Measurements from ENCODE around the gene FBXL22. TPM values are rescaled to one million over a fixed set of nuclear protein-coding genes. Genes with fewer than 3 reads are reported as not detected.

Gene FBXL22
- total RNA-seq, 1 donor from 2014 or later, result 0.71 TPM

GRCh38 chr15:63587527-63587926, 9.7 kb upstream of the FBXL22 start:
- no peak for DNase-seq (ENCODE audit: low spot score)
- intact Hi-C loops (cut with DNase I), result no loop called here
- no peak for ATAC-seq

- DNase-seq (ENCODE audit: low spot score) (no peak), ATAC-seq (no peak)
- intact Hi-C loops (cut with DNase I), result no loop called here
Measured at GRCh38 chr15:63588826-63589225, 8.4 kb upstream of the FBXL22 start.

DNA sequence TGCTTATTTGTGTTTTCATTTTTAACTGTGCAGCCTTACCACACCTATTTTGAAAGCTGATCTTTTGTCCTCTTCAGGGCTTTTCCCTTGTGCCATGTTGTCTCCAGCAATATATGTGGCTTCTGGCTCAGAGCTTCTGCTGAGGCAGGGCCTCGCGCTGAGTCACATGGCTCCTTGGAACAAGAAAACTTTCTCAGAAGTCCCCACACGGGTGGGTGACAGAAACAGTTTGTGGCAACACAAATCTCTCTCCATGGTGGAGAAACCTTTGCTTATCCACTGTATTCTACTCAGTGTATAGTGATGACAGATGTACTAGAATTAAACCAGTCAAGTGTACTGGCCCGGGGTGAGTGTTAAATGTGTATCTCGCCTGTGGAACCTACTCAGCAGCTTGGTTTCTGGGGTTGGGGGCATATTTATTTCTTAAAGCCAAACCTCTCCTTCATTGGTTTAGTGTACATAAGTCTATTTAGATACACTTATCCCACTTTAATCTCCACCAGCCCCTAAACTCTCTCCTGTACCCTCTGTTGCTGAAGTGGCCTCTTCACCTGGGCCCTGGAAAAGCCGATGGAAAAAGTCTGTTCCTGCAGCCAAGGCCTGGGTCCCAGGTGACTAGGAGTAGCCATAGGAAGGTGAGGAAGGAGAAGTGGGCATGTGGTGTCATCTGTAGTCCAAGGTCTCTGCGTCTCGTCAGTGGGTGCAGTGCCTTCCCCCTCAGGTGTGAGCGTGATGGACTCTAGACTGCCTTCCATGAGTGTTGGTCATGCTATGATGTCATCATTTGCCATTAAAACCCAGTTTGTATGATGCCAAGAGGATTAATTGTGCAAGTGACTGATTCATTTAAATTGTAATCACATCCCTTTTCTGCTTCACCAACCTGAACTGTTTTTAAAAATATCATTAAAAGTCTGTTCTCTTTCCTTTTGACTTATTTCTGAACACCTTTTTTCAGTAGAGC, 3.2 kb upstream of the FBXL22 start:
- ATAC-seq, result no peak
- DNase-seq (ENCODE audit: low spot score), result no peak
- intact Hi-C loops (cut with DNase I), result loop anchor here (10.0 kb wide), 1 partner anchor 89 kb away; the partner anchor contains the start of gene USP3

DNA sequence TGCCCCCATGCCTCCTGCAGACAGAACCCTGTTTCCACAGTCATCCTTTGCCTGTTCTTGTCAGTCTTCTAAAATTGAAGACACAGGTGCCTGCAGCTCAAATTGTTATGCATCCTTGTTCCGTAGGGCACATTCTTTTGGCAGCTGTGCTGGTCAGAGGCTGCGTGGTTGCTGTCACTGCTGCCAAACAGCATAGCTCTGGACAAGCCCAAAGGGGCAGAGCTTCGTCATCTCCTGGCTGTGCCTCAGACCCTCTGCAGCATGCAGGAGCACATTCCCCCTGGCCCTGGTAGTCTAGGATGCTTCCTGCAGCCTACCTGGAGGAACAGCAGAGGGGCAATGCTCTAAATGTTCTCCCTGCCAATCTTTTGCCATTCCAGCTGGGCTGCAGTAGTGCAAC, 2.1 kb upstream of the FBXL22 start:
- ATAC-seq, result no peak
- no peak for DNase-seq (ENCODE audit: low spot score)
- intact Hi-C loops (cut with DNase I), result loop anchor here (10.0 kb wide), 1 partner anchor 90 kb away; the partner anchor contains the start of gene USP3

DNA sequence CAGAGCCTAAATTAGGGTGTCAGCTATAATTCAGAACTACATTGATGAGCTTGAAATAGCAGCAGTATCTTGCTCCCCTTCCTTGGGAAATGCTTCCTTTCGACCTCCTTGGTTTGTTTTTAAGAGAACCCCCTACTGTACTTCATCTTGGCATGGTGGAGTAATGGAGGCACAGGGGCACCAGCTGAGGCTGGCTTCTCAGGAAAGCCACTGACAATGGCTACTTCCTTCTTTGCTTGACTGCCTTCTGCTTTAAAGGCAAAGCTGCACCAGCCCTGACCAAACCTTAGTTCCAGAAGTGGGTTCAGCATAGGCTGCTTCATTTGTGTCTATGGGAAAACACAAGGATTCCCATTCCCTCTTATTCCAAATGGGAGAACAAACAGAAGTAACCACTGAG, 1.5 kb upstream of the FBXL22 start:
- ATAC-seq (no peak), DNase-seq (ENCODE audit: low spot score) (no peak)
- intact Hi-C loops (cut with DNase I), result loop anchor here (10.0 kb wide), 1 partner anchor 91 kb away; the partner anchor contains the start of gene USP3

GRCh38 chr15:63596676-63597037, 530 bp upstream of the FBXL22 start:
- intact Hi-C loops (cut with DNase I), result loop anchor here (10.0 kb wide), 1 partner anchor 92 kb away; the partner anchor contains the start of gene USP3
- DNase-seq (ENCODE audit: low spot score) (no peak), ATAC-seq (no peak)

DNA sequence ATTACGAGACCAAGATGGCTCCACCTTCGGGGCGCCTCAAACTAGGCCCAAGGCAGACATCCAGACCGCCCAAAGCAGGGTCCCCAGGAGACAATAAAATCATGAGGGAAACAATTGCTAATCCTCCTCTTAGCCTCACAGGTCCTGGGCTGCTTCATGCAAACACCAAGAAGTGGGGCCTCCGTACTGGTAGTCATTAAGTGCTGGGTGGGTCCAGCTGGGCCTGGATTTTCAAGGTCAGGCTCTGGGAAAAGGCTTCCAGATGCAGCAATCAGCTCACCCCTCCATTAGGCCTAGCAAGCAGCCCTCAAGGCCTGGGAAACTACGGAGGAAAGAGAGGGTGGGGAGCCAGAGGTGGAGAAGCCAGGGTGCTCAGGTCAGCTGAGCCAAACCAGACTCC, 634 bp downstream of the FBXL22 start:
- DNase-seq (ENCODE audit: low spot score) (no peak), ATAC-seq (no peak)
- intact Hi-C loops (cut with DNase I), result loop anchor here (10.0 kb wide), 1 partner anchor 93 kb away; the partner anchor contains the start of gene USP3

DNA sequence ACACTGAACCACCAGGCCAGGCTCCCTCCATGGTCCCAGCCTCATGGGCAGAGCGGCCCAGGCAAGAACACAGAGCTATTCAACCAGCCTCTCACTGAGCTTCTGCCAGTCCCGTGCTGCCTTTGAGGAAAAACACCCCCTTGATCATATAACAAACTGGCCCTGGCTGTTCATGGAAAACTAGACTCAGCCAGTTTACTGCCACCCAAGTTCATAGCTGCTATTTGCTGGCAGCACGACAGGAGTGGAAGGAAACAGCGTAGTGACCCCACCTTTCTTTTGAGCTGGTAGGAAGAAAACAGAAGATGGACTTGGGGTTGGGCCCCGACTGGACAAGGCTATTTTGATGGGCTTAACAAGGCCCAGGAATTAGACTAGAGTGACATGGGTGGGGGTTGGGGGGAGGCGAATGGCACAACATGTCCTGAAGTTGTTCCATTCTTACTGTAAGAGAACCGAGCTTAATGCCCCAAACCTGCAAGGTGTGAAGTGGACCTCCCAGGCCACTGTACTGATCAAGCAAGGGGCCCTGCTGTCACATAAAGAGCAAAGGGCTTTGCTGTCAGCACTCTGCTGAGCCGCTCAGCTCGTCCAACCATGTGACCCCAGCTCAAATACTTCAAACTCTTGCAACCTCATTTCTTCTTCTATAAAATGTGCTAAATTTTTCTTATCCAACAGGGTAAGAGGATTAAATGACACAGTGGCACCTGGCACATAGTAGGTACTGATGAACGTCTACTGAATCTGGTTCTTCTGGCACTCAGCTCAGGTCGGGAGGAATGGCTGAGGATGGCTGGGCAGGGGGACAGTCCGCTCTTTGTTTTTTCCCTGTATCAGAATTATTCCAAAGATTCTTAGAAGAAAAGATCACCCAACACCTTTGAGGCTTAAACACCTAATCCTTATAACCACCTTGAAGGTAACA, 1.6 kb downstream of the FBXL22 start:
- no peak for ATAC-seq
- no peak for DNase-seq (ENCODE audit: low spot score)
- intact Hi-C loops (cut with DNase I), result loop anchor here (10.0 kb wide), 1 partner anchor 94 kb away; the partner anchor contains the start of gene USP3

- ATAC-seq (peak; percentile 69), DNase-seq (ENCODE audit: low spot score) (peak; percentile 82)
- intact Hi-C loops (cut with DNase I), result loop anchor here (10.0 kb wide), 1 partner anchor 95 kb away; the partner anchor contains the start of gene USP3
Measured at GRCh38 chr15:63599401-63600000, 2.3 kb downstream of the FBXL22 start.

- DNase-seq (ENCODE audit: low spot score), result no peak
- ATAC-seq, result peak; percentile 41
- intact Hi-C loops (cut with DNase I), result no loop called here
Measured at GRCh38 chr15:63600001-63600615, 2.9 kb downstream of the FBXL22 start.

DNA sequence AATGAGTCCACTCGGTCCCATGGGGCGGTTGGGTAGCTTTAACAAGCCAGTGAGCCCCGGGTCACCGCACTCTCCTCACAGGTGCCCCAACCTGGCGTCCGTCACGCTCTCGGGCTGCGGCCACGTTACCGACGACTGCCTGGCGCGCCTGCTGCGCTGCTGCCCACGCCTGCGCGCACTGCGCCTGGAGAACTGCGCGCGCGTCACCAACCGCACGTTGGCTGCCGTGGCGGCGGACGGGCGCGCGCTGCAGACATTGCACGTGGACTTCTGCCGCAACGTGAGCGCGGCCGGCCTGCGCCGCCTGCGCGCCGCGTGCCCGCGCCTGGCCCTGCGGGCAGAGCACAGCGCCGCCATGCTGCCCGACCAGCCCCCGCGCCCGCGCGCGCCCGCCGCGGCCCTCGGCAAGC, 3.4 kb downstream of the FBXL22 start:
- intact Hi-C loops (cut with DNase I), result no loop called here
- ATAC-seq (peak; percentile 85), DNase-seq (ENCODE audit: low spot score) (peak; percentile 91)

DNA sequence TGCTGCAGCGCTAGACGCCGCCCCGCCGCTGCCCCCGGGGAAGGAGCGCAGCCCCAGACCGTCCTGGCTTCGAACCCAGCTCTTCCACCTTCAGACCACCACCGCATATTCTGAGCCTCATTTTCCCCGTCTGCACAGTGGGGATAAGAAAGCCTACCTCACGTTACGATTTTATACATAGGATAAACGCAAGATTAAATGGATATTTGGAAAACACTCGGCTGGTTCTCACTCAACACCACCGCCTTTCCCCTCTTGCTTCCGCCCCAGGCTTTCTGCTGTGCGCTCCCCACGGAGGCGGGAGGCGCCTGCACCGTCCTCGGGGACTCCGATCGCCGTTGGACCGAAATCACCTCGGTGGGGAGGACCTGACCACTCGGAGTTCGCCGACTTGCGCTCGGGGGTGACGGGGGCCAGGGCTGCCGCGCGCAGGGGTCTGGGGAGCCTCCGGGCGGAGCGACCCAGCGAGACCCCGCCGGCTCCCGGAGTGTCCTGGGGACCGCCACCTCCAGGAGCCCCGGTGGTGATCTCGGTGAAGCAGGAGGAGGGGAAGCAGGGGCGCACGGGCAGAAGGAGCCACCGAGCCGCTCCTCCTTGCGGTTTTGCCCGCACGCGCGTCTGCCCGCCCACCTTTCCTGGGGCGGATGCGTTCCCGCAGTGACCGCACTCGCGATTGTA, 4.0 kb downstream of the FBXL22 start:
- ATAC-seq (peak; percentile 5), DNase-seq (ENCODE audit: low spot score) (no peak)
- intact Hi-C loops (cut with DNase I), result no loop called here

GRCh38 chr15:63601704-63602185, 4.6 kb downstream of the FBXL22 start:
- no peak for ATAC-seq
- intact Hi-C loops (cut with DNase I), result no loop called here

DNA sequence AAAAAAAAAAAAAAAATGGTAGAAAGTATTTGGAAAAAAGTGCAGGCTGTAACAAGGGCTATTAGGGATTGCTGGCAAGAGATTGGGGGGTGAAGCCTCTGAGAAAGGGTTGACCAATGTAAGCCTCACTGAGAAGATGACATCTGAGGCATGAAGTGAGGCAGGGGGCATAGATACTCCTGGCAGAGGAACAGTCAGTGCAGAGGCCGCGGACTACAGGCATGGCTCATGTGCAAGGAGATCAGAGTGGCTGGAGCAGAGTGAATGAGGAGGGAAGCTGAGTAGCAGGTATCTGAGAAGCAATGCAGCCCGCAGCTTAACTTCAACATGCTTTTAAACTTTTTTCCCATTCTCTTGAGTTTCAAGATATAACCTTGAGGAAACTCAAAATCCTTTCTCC, 5.4 kb downstream of the FBXL22 start:
- DNase-seq (ENCODE audit: low spot score), result no peak
- ATAC-seq, result no peak
- intact Hi-C loops (cut with DNase I), result no loop called here

More at GRCh38 chr15:63601704-63602185, 4.6 kb downstream of the FBXL22 start:
- no peak for DNase-seq (ENCODE audit: low spot score)

DNA sequence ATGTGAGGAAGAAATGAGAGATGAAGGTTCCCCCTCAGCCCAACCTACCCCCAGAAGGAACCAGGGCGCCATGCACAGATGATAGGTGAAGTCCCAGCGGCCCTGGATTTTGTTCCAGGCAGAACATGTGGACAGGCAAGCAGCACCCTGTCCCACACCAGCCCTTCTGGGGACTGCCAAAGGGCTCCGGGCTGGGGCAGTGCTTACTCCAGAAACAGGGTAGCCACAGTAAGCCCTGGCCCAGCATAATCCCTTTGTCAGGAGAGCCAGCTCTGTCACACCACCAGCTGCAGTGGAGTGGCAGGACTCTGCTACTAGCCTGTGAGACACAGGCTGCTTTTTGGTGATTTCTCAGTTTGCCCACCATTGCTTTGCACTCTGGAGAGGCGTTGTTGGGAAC, 6.3 kb downstream of the FBXL22 start:
- intact Hi-C loops (cut with DNase I), result no loop called here
- ATAC-seq, result no peak
- DNase-seq (ENCODE audit: low spot score), result no peak

DNA sequence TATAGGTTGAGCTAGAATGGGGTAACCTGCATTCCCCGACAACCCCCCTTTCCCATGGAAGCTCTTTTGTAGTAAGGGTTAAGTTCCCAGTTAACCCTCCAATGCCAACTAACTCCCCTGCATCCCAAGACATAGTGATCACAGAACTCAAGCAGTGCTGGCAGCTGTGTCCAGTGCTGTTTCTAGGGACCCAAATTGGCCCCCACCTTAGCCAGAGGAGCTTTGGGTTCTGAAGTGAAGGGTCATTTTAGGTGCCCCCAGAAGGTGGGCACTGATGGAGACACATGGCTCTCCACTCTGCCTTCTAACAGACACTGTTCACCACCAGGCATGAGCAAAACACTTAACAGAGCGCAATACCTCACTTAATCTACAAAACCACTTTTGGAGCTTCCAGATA, 7.1 kb downstream of the FBXL22 start:
- intact Hi-C loops (cut with DNase I), result no loop called here

GRCh38 chr15:63605036-63605435, 7.8 kb downstream of the FBXL22 start:
- ATAC-seq, result no peak
- intact Hi-C loops (cut with DNase I), result no loop called here
- no peak for DNase-seq (ENCODE audit: low spot score)

More for the DNA sequence above, 7.1 kb downstream of the FBXL22 start:
- DNase-seq (ENCODE audit: low spot score) (no peak), ATAC-seq (no peak)

GRCh38 chr15:63605816-63606215, 8.6 kb downstream of the FBXL22 start:
- intact Hi-C loops (cut with DNase I), result no loop called here
- no peak for DNase-seq (ENCODE audit: low spot score)
- no peak for ATAC-seq
